ENCODE results near the gene DICER1.
"Not testable (repeated sequence)": the region's sequence is repeated elsewhere in the genome, so short reads cannot be mapped to it uniquely, and the experiment has no call there.

Gene DICER1

GRCh38 chr14:95185033-95185766, 27.9 kb upstream of the DICER1 start:
- no peak for DNase-seq

GRCh38 chr14:95184413-95184790, 27.1 kb upstream of the DICER1 start:
- no peak for DNase-seq

GRCh38 chr14:95183532-95184412, 26.4 kb upstream of the DICER1 start:
- DNase-seq, result no peak

- DNase-seq, result no peak
Measured at GRCh38 chr14:95183082-95183481, 25.8 kb upstream of the DICER1 start.

GRCh38 chr14:95182379-95182778, 25.1 kb upstream of the DICER1 start:
- no peak for DNase-seq

- no peak for DNase-seq
Measured at GRCh38 chr14:95180966-95181741, 23.8 kb upstream of the DICER1 start.

GRCh38 chr14:95175670-95176069, 18.3 kb upstream of the DICER1 start:
- DNase-seq, result not testable (repeated sequence)

GRCh38 chr14:95174184-95174792, 17.0 kb upstream of the DICER1 start:
- no peak for DNase-seq

- DNase-seq, result no peak
Measured at GRCh38 chr14:95173518-95173917, 16.2 kb upstream of the DICER1 start.

GRCh38 chr14:95167177-95167576, 9.8 kb upstream of the DICER1 start:
- no peak for DNase-seq

GRCh38 chr14:95165517-95165916, 8.2 kb upstream of the DICER1 start:
- DNase-seq, result no peak

GRCh38 chr14:95164506-95164905, 7.2 kb upstream of the DICER1 start:
- DNase-seq, result no peak

- DNase-seq, result no peak
Measured at GRCh38 chr14:95163666-95164065, 6.3 kb upstream of the DICER1 start.

- no peak for DNase-seq
Measured at GRCh38 chr14:95163132-95163531, 5.8 kb upstream of the DICER1 start.

GRCh38 chr14:95162641-95163040, 5.3 kb upstream of the DICER1 start:
- DNase-seq, result no peak

- no peak for DNase-seq
Measured at GRCh38 chr14:95157048-95157326, 342 bp downstream of the DICER1 start.

- peak; percentile 42 for DNase-seq
Measured at GRCh38 chr14:95156161-95157047, 925 bp downstream of the DICER1 start.

GRCh38 chr14:95155045-95155444, 2.3 kb downstream of the DICER1 start:
- DNase-seq, result no peak

GRCh38 chr14:95153866-95154265, 3.5 kb downstream of the DICER1 start:
- DNase-seq, result no peak

- DNase-seq, result no peak
Measured at GRCh38 chr14:95151561-95151960, 5.8 kb downstream of the DICER1 start.

GRCh38 chr14:95150910-95151309, 6.4 kb downstream of the DICER1 start:
- DNase-seq, result no peak

- DNase-seq, result no peak
Measured at GRCh38 chr14:95149441-95149840, 7.9 kb downstream of the DICER1 start.
